IMR-90 (cell line): ENCODE results near the gene CAPSL. TPM values are rescaled to one million over a fixed set of nuclear protein-coding genes. Genes with fewer than 3 reads are reported as not detected.

Source experiments
- ATAC-seq: fragments of 200-7000 bp; cut with Tn5 transposase; 2 replicates; pipeline ENCODE4 v1.9.1; 2020; ENCODE audit warnings: low read depth, mild to moderate bottlenecking, moderate library complexity
- BruUV-seq: library from RNA; stranded (reverse); fragments of 400-500 nt; replicated peaks from 2 replicates; lab custom pipeline; 2021; lab: Mats Ljungman, UMichigan
- CTCF ChIA-PET: fragments of 300-600 bp; formaldehyde crosslinking; extraction: SDS; loops from one replicate; lab custom pipeline; 2021; ENCODE audit warnings: antibody characterized with exemption; lab: Yijun Ruan, JAX
- POLR2A ChIA-PET: fragments of 300-600 bp; sonication (Branson Sonifier 250); formaldehyde crosslinking; loops from one replicate; lab custom pipeline; 2022; ENCODE audit warnings: antibody characterized with exemption; ENCODE audit not compliant: unreplicated experiment; lab: Charles Lee
- DNase-seq: peaks from one replicate; pipeline ENCODE4 v3.0.0; 2013
- H2AFZ ChIP-seq: replicated peaks from 2 replicates; pipeline ENCODE3; 2013; ENCODE audit warnings: low read length, mild to moderate bottlenecking; ENCODE audit not compliant: poor library complexity
- H2AK5ac ChIP-seq: 2 replicates; pipeline ENCODE4 v1.6.1; 2013; ENCODE audit warnings: low read depth, low read length, inconsistent platforms
- H2AK9ac ChIP-seq: replicated peaks from 2 replicates; pipeline ENCODE3; 2013; ENCODE audit warnings: mild to moderate bottlenecking, low read depth, low read length, moderate library complexity; ENCODE audit not compliant: poor library complexity
- H2BK120ac ChIP-seq: 2 replicates; pipeline ENCODE4 v1.6.1; 2013; ENCODE audit warnings: low read depth, low read length, inconsistent platforms
- H2BK15ac ChIP-seq: 3 replicates; pipeline ENCODE4 v1.6.1; 2013; ENCODE audit warnings: low read depth, low read length, inconsistent platforms
- H2BK20ac ChIP-seq: 2 replicates; pipeline ENCODE4 v1.6.1; 2013; ENCODE audit warnings: low read depth, mild to moderate bottlenecking, inconsistent platforms, low read length, moderate library complexity
- H2BK5ac ChIP-seq: 2 replicates; pipeline ENCODE4 v1.6.1; 2013; ENCODE audit warnings: mild to moderate bottlenecking, low read depth, low read length, inconsistent platforms; ENCODE audit not compliant: poor library complexity, severe bottlenecking
- H3K14ac ChIP-seq: replicated peaks from 2 replicates; pipeline ENCODE4 v1.6.1; 2013; ENCODE audit warnings: low read depth, low read length, inconsistent platforms
- H3K18ac ChIP-seq: 2 replicates; pipeline ENCODE4 v1.6.1; 2013; ENCODE audit warnings: low read depth, low read length, control low read depth
- H3K23ac ChIP-seq: 2 replicates; pipeline ENCODE4 v1.6.1; 2013; ENCODE audit warnings: low read depth, low read length, inconsistent platforms
- H3K27ac ChIP-seq: 2 replicates; pipeline ENCODE4 v1.5.1; 2013; ENCODE audit warnings: mild to moderate bottlenecking, control low read depth, low read length; ENCODE audit not compliant: insufficient read depth
- H3K27me3 ChIP-seq: 2 replicates; pipeline ENCODE4 v1.6.1; 2013; ENCODE audit warnings: low read length; ENCODE audit not compliant: control insufficient read depth, insufficient read depth
- H3K36me3 ChIP-seq: 2 replicates; pipeline ENCODE4 v1.6.1; 2013; ENCODE audit warnings: low read length, mixed read lengths; ENCODE audit not compliant: control insufficient read depth, insufficient read depth
- H3K4ac ChIP-seq: 2 replicates; pipeline ENCODE4 v1.6.1; 2013; ENCODE audit warnings: low read depth, low read length, inconsistent platforms
- H3K4me1 ChIP-seq: 2 replicates; pipeline ENCODE4 v1.6.1; 2013; ENCODE audit warnings: low read length, mixed read lengths; ENCODE audit not compliant: control insufficient read depth, insufficient read depth
- H3K4me2 ChIP-seq: 2 replicates; pipeline ENCODE4 v1.6.1; 2013; ENCODE audit warnings: low read depth, mild to moderate bottlenecking, control low read depth, low read length, moderate library complexity
- H3K4me3 ChIP-seq: 2 replicates; pipeline ENCODE4 v1.5.1; 2013; ENCODE audit warnings: low read depth, mild to moderate bottlenecking, control low read depth, low read length, moderate library complexity; ENCODE audit not compliant: insufficient read depth
- H3K56ac ChIP-seq: 2 replicates; pipeline ENCODE4 v1.6.1; 2013; ENCODE audit warnings: low read length, inconsistent platforms; ENCODE audit not compliant: insufficient read depth; ENCODE audit errors: extremely low read depth
- H3K79me1 ChIP-seq, 2 experiments: 2 replicates each; pipeline ENCODE4 v1.6.1; 2013; ENCODE audit warnings: low read length in 2 of 2, inconsistent platforms in 1 of 2, low read depth in 1 of 2
- H3K9ac ChIP-seq: 2 replicates; pipeline ENCODE4 v1.6.1; 2013; ENCODE audit warnings: low read depth, low read length, control low read depth
- H3K9me1 ChIP-seq: 2 replicates; pipeline ENCODE4 v1.6.1; 2013; ENCODE audit warnings: low read length, inconsistent platforms; ENCODE audit not compliant: insufficient read depth
- H3K9me3 ChIP-seq: 2 replicates; pipeline ENCODE4 v1.6.1; 2013; ENCODE audit warnings: low read length; ENCODE audit not compliant: control insufficient read depth, insufficient read depth
- H4K20me1 ChIP-seq: 2 replicates; pipeline ENCODE4 v1.6.1; 2013; ENCODE audit warnings: low read length, inconsistent platforms; ENCODE audit not compliant: insufficient read depth
- H4K5ac ChIP-seq: 2 replicates; pipeline ENCODE4 v1.6.1; 2013; ENCODE audit warnings: mild to moderate bottlenecking, low read depth, low read length, control low read depth
- H4K8ac ChIP-seq, 2 experiments: 2 replicates each; pipeline ENCODE4 v1.6.1; 2013; ENCODE audit warnings: low read depth in 2 of 2, low read length in 2 of 2, control low read depth in 1 of 2, inconsistent platforms in 1 of 2
- H4K91ac ChIP-seq: 2 replicates; pipeline ENCODE4 v1.6.1; 2013; ENCODE audit warnings: low read depth, low read length, inconsistent platforms; ENCODE audit not compliant: insufficient read depth
- MAFK ChIP-seq: IDR thresholded peaks from 2 replicates; pipeline ENCODE4 v1.6.1; 2012; ENCODE audit warnings: low read depth, low read length, improper control_type of control experiment
- SMC3 ChIP-seq: fragments of 150-350 bp; IDR thresholded peaks from 2 replicates; pipeline ENCODE4 v1.6.1; 2016; ENCODE audit warnings: low read depth, mild to moderate bottlenecking, antibody characterized with exemption, low read length, moderate library complexity
- WGBS, 2 experiments: methylation state at CpG; one replicate each; pipeline versions ENCODE4 v1.1.5 to v1.1.7; 2013; ENCODE audit warnings: missing lambda C conversion rate in 2 of 2; ENCODE audit not compliant: insufficient read length in 1 of 2; ENCODE audit errors: extremely low coverage in 2 of 2; 5-methylcytosine and 5-hydroxymethylcytosine counted together
- dilution Hi-C: fragments of 300-500 bp; cut with HindIII; formaldehyde crosslinking; loops from one replicate; pipeline ENCODE4 v1.14.3; 2018; ENCODE audit warnings: low sequenced_read_pairs; ENCODE audit not compliant: unreplicated experiment
- in situ Hi-C: fragments of 300-500 bp; cut with MboI; formaldehyde crosslinking; loops from 3 replicates; pipeline ENCODE4 v1.14.3; 2019; ENCODE audit warnings: low sequenced_read_pairs, inconsistent platforms, mixed read lengths
- intact Hi-C: fragments of 100-400 bp; cut with micrococcal nuclease; formaldehyde crosslinking; loops from 2 replicates; pipeline ENCODE4 v1.10.0; 2022
- polyA plus RNA-seq, 3 experiments: library from polyadenylated mRNA; depleted of rRNA; stranded (reverse); fragments of >200 nt; gene quantifications; 2 replicates each; pipeline ENCODE4 v1.2.3, GENCODE V29; 2012; ENCODE audit warnings: low replicate concordance in 1 of 3
- total RNA-seq: library from RNA; depleted of rRNA; stranded (reverse); fragments of >200 nt; gene quantifications from 2 replicates; pipeline ENCODE4 v1.2.3, GENCODE V29; 2012

CAPSL gene
- total and polyA plus RNA-seq, 2 of the 4 experiments (the other 2 are of a cell fraction) = 0.09 TPM; not detected in 1

DNA sequence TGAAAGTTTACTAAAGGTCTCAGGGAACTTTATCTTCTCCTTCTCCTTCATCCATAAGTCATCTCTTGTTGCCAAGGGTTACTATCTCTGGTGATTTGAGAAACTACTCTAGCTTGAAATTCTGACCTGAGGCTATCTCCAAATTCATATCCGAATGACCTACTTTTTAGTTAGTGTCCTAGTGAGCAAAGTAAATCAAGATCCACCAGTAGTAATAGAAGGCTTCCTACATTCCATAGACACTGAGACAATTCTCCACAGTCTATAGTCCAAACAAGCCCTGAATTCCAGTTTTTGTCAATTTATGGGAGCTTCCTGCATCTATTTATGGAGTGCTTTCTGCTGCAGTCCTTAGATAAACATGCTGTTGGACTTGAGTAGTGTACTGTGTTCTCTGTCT is 76.7 kb downstream of the CAPSL start:
- no peak overlapping the region for H2AK9ac ChIP-seq
- no peak overlapping the region; the same call in 1 of the 2 replicates for H4K91ac ChIP-seq
- no CpG with 5 or more reads among the region's 1 CpG for WGBS, 2 experiments
- 0 out of 2 replicates have a peak overlapping the region, but pooled peaks have one; percentile 46 for H2AK5ac ChIP-seq
- H3K27me3 ChIP-seq = no peaks in the 10 kb centered on the region
- H4K8ac ChIP-seq = peak overlapping the region in 1 of 2 experiments; percentile 91; a peak in 3 of 4 replicates
- DNase-seq (peak; percentile 65), ATAC-seq (peak; percentile 49)
- peak overlapping the region; percentile 81; the same call in 1 of the 2 replicates for H3K4ac ChIP-seq
- H3K9me1 ChIP-seq = peaks cover 6% of the 10 kb centered on the region; the same call in 1 of the 2 replicates
- no peak for TF ChIP-seq MAFK
- TF ChIP-seq SMC3 = 0 out of 2 replicates have a peak, but pooled peaks have one; percentile 3
- H3K27ac ChIP-seq = no peak overlapping the region
- peak overlapping the region; percentile 36; the same call in 1 of the 2 replicates for H3K23ac ChIP-seq
- H3K4me2 ChIP-seq = peak overlapping the region; percentile 58; the same call in 1 of the 2 replicates
- no peaks in the 10 kb centered on the region for H3K9me3 ChIP-seq
- H3K56ac ChIP-seq = no peak overlapping the region
- dilution Hi-C loops (no loop called here), in situ Hi-C loops (no loop called here), intact Hi-C loops (no loop called here)
- peak overlapping the region; percentile 76; the same call in 1 of the 2 replicates for H4K5ac ChIP-seq
- H3K18ac ChIP-seq = peak overlapping the region; percentile 73; the same call in 1 of the 2 replicates
- H3K4me1 ChIP-seq = peaks cover 14% of the 10 kb centered on the region
- no peaks in the 10 kb centered on the region for H4K20me1 ChIP-seq
- peaks cover 11% of the 10 kb centered on the region for H3K36me3 ChIP-seq
- H2BK20ac ChIP-seq = peak overlapping the region; percentile 83; the same call in 1 of the 2 replicates
- peaks cover 11 to 32% of the 10 kb centered on the region in 2 experiments for H3K79me1 ChIP-seq
- ChIA-PET POLR2A (no interaction called here), CTCF (interaction anchor here (1.3 to 1.5 kb wide), 2 partner anchors 46 to 84 kb away, joined by 5 read pairs; no protein-coding TSS in a partner anchor)
- H3K9ac ChIP-seq = no peak overlapping the region
- H3K4me3 ChIP-seq = no peak overlapping the region
- no peak overlapping the region for H3K14ac ChIP-seq
- H2AFZ ChIP-seq = no peak overlapping the region
- BruUV-seq = no TSS peak
- peak overlapping the region; percentile 89 for H2BK120ac ChIP-seq
- peak overlapping the region; percentile 87 for H2BK5ac ChIP-seq
- H2BK15ac ChIP-seq = peak overlapping the region; percentile 72; the same call in 2 of the 3 replicates
